Pancreas (tissue), 10 donors: ENCODE measurements around the gene MAGI1. TPM values are rescaled to one million over a fixed set of nuclear protein-coding genes. Genes with fewer than 3 reads are reported as not detected.
A peak's percentile ranks its signal among the peaks of the same experiment; 100 is the strongest.

ENCODE experiments used
- ATAC-seq, 4 donors: fragments of 200-7000 bp; cut with Tn5 transposase; one replicate each; pipeline versions ENCODE4 v1.8.0 to v1.9.1; 2020; ENCODE audit warnings: mild to moderate bottlenecking in 4 of 4, moderate library complexity in 4 of 4
- DNase-seq, 6 donors: peaks; one replicate each; pipeline ENCODE4 v3.0.0-alpha.2; 2020
- FAIRE-seq: peaks from 2 replicates; lab custom pipeline; 2012; peaks lifted over from hg19 to GRCh38; lab: Jason Lieb, UNC
- H3K27ac ChIP-seq, 4 donors: fragments of 200-600 bp; sonication (generic); 1 replicate in 3 of 4; 2 replicates in 1 of 4; pipeline versions ENCODE4 v1.5.0 to v1.8.0; 2020
- H3K27me3 ChIP-seq, 4 donors: fragments of 200-600 bp; one replicate each; pipeline ENCODE4 v1.8.0; 2021
- H3K36me3 ChIP-seq, 3 donors: fragments of 200-600 bp; sonication (generic) in 1 of 3; one replicate each; pipeline versions ENCODE4 v1.5.0 to v1.8.0; 2020 to 2021
- H3K4me1 ChIP-seq, 3 donors: fragments of 200-600 bp; one replicate each; pipeline ENCODE4 v1.8.0; 2021
- H3K4me3 ChIP-seq, 4 donors: fragments of 200-600 bp; sonication (generic) in 2 of 4; one replicate each; pipeline versions ENCODE4 v1.5.0 to v1.8.0; 2020 to 2021
- H3K9me3 ChIP-seq, 4 donors: fragments of 200-600 bp; one replicate each; pipeline ENCODE4 v1.8.0; 2021
- WGBS, 2 donors: extraction: QIAGEN DNeasy Blood & Tissue Kit; methylation state at CpG; one replicate each; pipeline ENCODE4 v1.1.7; 2013; 5-methylcytosine and 5-hydroxymethylcytosine counted together
- intact Hi-C, 3 donors: fragments of 100-400 bp; cut with DNase I; formaldehyde crosslinking; loops; one replicate each; pipeline versions ENCODE4 v1.11.1 to v1.14.2; 2022
- polyA plus RNA-seq, 2 donors: library from polyadenylated mRNA; stranded (reverse); fragments of 200-250 nt; gene quantifications; one replicate each; pipeline ENCODE4 v1.2.3, GENCODE V29; 2013
- total RNA-seq, 6 donors: library from RNA; stranded (reverse); fragmentation: NEBNext Ultra II Directional in 4 of 6; extraction: Animal tissue kit (Norgen Biotek cat#: 25700) in 4 of 6; gene quantifications; one replicate each; pipeline versions ENCODE4 v1.2.1 to v1.2.4, GENCODE V29; 2021 to 2023
- TF ChIP-seq, protein P1 (sequence below), 4 donors: fragments of 200-600 bp; sonication (generic) in 3 of 4; IDR thresholded peaks; one replicate each; pipeline versions ENCODE4 v1.5.0 to v1.8.0; 2021; ENCODE audit warnings: antibody characterized with exemption in 4 of 4
- donor health status: healthy with polysubstance abuse.
- donor health status: DM: no; HTN: no; CAD: no; lungs with moderate emphysema.
- donor health status: DM: no; HTN: no; CAD: no.
- donor health status: control.
- donor health status: control.
- donor health status: Bipolar disorder and iron deficiency.
- donor health status: DM: yes; HTN: yes; CAD: no.
- donor health status: DM: no; HTN: no; CAD: no.
- donor health status: DM: no; HTN: no; CAD: no.
- donor health status: DM: yes; HTN: yes; CAD: no.

MAGI1 gene
- total and polyA plus RNA-seq, 8 donors, result 19.7 to 45.1 (median 28.0) TPM

DNA sequence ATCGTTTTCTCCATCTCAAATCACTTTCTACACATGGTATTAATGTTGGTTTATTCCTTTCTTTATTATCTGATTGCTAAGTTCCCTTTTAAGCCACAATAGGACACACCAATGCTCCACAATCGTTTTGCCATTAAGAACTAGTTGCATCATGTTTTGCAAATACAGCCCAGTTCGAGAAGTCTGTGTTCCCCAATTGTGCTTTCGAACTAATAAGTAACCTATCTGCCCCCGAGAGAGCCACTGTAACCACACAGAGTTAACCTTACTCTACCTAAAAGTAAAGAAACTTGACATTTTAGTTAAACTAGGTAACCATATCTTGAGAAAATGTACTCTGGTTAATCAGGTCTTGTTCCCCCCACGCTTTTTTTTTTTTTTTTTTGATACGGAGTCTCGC, 39.1 kb downstream of the MAGI1 start:
- H3K4me3 ChIP-seq, result no peak overlapping the region
- DNase-seq (no peak), FAIRE-seq (no peak), ATAC-seq (peak in 3 of 4 donors; percentile 9 to 53 (median 43))
- intact Hi-C loops, result no loop called here
- no peaks in the 10 kb centered on the region for H3K9me3 ChIP-seq
- peaks cover 0 to 14% (median 5%) of the 10 kb centered on the region in 3 donors for H3K4me1 ChIP-seq
- TF ChIP-seq, protein P1, sequence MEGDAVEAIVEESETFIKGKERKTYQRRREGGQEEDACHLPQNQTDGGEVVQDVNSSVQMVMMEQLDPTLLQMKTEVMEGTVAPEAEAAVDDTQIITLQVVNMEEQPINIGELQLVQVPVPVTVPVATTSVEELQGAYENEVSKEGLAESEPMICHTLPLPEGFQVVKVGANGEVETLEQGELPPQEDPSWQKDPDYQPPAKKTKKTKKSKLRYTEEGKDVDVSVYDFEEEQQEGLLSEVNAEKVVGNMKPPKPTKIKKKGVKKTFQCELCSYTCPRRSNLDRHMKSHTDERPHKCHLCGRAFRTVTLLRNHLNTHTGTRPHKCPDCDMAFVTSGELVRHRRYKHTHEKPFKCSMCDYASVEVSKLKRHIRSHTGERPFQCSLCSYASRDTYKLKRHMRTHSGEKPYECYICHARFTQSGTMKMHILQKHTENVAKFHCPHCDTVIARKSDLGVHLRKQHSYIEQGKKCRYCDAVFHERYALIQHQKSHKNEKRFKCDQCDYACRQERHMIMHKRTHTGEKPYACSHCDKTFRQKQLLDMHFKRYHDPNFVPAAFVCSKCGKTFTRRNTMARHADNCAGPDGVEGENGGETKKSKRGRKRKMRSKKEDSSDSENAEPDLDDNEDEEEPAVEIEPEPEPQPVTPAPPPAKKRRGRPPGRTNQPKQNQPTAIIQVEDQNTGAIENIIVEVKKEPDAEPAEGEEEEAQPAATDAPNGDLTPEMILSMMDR (IDR thresholded peaks at IDR 0.05), result no peak
- H3K27ac ChIP-seq, result peak overlapping the region in 1 of 4 donors; percentile 18
- no peaks in the 10 kb centered on the region for H3K27me3 ChIP-seq
- H3K36me3 ChIP-seq, result no peaks in the 10 kb centered on the region
- WGBS, 2 donors, result 67 to 69% methylated on average over 8 of the region's 8 CpGs

- DNase-seq (peak in 2 of 6 donors; percentile 24 to 29), ATAC-seq (peak; percentile 60 to 65 (median 62))
- H3K27ac ChIP-seq, result peak overlapping the region in 1 of 4 donors; percentile 59
Observed at GRCh38 chr3:65996589-65996988, 42.1 kb downstream of the MAGI1 start.

DNA sequence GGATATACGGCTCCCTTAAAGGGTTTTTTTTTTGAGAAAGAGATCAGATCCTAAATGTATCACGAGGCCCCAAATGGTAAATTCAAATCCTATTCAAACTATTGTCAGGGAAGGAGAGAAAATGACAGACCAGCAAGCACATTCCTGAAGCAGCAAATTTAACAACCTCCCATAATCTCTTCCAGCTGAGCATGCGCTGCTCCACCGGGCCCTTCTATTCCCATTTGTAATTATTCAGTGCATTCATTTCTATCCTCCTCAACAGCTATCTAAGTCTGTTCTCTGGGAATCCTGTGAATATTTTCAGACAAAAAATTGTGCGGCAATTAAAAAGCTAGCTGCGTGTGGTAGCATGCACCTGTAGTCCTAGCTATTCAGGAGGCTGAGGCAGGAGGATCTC, 43.2 kb downstream of the MAGI1 start:
- Histone ChIP-seq H3K36me3 (no peaks in the 10 kb centered on the region), H3K27ac (no peak overlapping the region), H3K9me3 (no peaks in the 10 kb centered on the region), H3K4me3 (no peak overlapping the region), H3K4me1 (peaks cover 0 to 10% (median 5%) of the 10 kb centered on the region in 3 donors), H3K27me3 (no peaks in the 10 kb centered on the region)
- intact Hi-C loops, result no loop called here
- ATAC-seq, result no peak
- 92 to 94% methylated on average over 6 of the region's 6 CpGs for WGBS, 2 donors
- no peak for DNase-seq
- no peak for FAIRE-seq
- TF ChIP-seq, protein P1 (IDR thresholded peaks at IDR 0.05), result no peak

More at GRCh38 chr3:65996589-65996988, 42.1 kb downstream of the MAGI1 start:
- Histone ChIP-seq H3K27me3 (no peaks in the 10 kb centered on the region), H3K4me3 (no peak overlapping the region), H3K4me1 (peaks cover 0 to 14% (median 5%) of the 10 kb centered on the region in 3 donors), H3K36me3 (no peaks in the 10 kb centered on the region), H3K9me3 (no peaks in the 10 kb centered on the region)
- 51 to 54% methylated on average over 11 of the region's 11 CpGs for WGBS, 2 donors
- FAIRE-seq, result no peak
- intact Hi-C loops, result no loop called here
- TF ChIP-seq, protein P1 (IDR thresholded peaks at IDR 0.05), result no peak

GRCh38 chr3:65995030-65995429, 43.7 kb downstream of the MAGI1 start:
- Histone ChIP-seq H3K9me3 (no peaks in the 10 kb centered on the region), H3K27ac (no peak overlapping the region), H3K4me3 (no peak overlapping the region), H3K27me3 (no peaks in the 10 kb centered on the region), H3K4me1 (peaks cover 0 to 10% (median 5%) of the 10 kb centered on the region in 3 donors), H3K36me3 (no peaks in the 10 kb centered on the region)
- WGBS, 2 donors, result 80 to 87% methylated on average over 4 of the region's 4 CpGs
- FAIRE-seq (no peak), ATAC-seq (peak in 3 of 4 donors; percentile 11 to 34 (median 17)), DNase-seq (no peak)
- intact Hi-C loops, result no loop called here
- TF ChIP-seq, protein P1 (IDR thresholded peaks at IDR 0.05), result no peak

GRCh38 chr3:65993134-65993900, 45.4 kb downstream of the MAGI1 start:
- H3K36me3 ChIP-seq, result no peaks in the 10 kb centered on the region
- no peak for FAIRE-seq
- TF ChIP-seq, protein P1 (IDR thresholded peaks at IDR 0.05), result no peak
- intact Hi-C loops, result no loop called here
- H3K27me3 ChIP-seq, result no peaks in the 10 kb centered on the region
- H3K4me3 ChIP-seq, result no peak overlapping the region
- ATAC-seq, result no peak
- H3K4me1 ChIP-seq, result peaks cover 0 to 4% (median 2%) of the 10 kb centered on the region in 3 donors
- 97 to 100% methylated on average over 1 of the region's 1 CpG for WGBS, 2 donors
- H3K9me3 ChIP-seq, result no peaks in the 10 kb centered on the region
- H3K27ac ChIP-seq, result no peak overlapping the region
- no peak for DNase-seq
